SKM-1 treated with dmso at 0.1 percent for 144 hours (cell line): ENCODE measurements around the gene CAPN2.

Source experiments
- DNase-seq: peaks from one replicate; lab custom pipeline; 2025; ENCODE audit not compliant: unreplicated experiment; lab: John Stamatoyannopoulos, UW

The CAPN2 gene

DNA sequence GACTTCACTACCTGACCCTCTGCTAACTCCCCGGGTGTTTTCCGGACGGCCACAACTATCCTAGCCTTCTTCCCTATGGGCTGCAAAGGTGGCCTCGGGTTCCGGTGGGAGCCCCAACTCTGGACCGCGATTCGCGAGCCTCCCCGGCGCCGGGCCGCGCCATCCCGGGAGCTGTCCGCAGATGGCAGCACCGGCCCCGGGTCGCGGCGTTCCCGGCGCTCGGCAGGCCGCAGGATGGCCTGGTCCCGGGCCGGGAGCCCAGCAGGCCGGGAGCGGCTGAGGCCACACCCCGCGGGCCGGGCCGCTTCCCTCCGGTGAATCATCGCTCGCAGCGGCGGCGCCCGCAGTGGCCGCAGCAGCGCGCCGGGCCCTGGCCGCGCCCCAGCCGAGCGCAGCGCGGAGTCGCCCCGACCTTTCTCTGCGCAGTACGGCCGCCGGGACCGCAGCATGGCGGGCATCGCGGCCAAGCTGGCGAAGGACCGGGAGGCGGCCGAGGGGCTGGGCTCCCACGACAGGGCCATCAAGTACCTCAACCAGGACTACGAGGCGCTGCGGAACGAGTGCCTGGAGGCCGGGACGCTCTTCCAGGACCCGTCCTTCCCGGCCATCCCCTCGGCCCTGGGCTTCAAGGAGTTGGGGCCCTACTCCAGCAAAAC lies at the start of gene CAPN2:
Gene CAPN2 (plus strand): TSS at position 346 of the 656 bp plus-strand sequence. CDS start 102 bp downstream, at position 448.
- DNase-seq, result peak; percentile 70

DNA sequence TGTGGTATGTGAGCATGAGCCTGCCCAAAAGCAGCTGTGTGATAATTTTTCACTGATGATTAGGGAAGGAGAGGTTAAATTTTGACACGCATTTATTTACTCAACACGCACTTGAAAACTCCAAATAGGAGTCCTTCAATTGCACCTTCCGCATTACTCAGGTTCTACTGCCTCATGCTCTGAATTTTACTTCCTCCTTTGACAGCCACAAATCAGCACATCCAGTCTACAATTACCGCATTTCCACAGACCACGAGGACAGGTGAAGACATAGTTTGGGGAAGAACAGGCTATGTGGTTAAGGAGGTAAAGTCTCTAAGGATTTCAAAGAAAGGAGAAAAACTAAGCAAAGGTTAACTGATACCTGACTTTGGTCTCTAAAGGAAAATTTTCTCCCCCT lies 49.4 kb upstream of the CAPN2 start:
- peak; percentile 85 for DNase-seq

DNA sequence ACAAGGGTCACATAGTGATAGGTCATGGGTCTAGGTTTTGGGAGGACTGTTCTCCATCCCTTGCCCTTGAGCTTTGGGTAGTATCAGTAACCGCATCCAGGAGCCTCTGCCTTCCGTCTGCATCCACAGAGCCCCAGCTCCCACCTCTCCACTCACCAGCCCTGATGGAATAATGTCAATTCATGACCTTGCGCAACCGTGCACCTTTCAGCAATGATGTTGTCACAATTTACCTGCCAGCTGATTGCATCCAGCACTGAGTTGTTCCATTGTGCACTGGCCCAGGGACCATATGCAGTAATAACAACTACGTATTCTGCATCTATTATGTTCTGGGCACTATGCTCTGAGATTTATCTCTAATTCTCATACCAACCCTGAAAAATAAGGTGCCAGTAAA lies 48.2 kb upstream of the CAPN2 start:
- DNase-seq, result no peak

DNA sequence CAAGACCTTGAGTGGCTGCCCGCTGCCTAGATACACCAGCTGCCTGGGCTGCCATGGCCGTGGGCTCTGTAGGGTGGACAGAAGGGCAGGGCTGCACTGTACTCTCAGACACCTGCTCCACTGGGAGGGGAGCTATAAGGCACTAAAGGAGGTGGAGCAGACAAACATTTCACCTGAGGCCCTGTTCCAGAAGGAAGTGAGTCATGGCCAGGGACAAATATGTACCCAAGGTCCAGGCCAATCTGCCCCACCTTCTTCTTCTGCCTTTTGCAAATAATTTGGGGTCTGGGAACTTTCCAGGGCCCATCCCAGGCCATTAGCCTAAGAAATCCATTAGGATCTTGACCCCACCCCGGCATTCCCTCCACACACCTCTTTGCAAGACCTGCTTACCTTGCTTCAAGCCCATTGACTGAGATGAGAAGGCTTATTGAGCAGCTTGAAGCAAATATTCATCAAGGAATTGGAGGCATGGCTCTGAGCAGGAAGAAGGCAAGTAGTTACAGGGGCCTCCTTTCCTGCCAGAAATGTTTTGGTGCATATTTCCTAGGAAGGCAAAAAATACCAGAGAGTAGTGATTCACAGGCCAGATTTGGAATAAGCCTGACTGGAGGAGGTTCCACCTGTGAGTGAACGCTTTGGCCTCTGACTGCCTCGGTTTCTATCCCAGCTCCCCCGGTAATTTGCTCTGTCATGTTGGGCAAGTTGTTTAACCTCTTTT lies 46.6 kb upstream of the CAPN2 start, which contains the start of gene CAPN8:
Gene CAPN8 (minus strand): TSS at position 110 of the 721 bp plus-strand sequence. CDS start 55 bp downstream, at position 55.
- no peak for DNase-seq

DNA sequence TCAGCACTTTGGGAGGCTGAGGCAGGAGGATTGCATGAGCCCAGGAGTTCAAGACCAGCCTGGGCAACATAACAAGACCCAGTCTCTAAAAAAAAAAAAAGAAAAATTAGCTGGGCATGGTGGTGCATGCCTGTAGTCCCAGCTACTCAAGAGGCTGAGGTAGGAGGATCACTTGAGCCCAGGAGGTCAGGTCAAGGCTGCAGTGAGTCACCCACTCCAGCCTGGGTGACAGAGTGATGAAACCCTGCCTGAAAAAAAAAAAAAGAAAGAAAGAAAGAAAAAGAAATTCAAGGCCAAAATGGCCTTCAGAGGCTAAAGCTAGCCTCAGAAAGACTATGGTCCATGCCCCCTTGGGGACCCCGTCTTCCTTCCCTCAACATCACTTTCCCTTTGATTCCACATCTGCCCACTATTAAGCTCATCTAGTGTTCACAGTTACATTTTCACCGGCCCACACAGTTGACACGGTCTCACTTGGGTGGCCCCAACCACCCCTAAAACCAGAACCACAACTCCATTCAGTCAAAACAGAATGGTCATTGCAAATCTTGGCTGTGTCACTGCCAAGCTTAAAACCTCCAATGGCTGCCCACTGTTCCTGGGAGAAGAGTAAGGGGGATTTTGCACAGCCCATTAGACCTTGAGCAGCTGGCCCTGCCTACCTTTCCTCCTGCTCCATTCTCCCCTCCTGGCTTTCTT lies 44.7 kb upstream of the CAPN2 start:
- DNase-seq, result no peak

DNA sequence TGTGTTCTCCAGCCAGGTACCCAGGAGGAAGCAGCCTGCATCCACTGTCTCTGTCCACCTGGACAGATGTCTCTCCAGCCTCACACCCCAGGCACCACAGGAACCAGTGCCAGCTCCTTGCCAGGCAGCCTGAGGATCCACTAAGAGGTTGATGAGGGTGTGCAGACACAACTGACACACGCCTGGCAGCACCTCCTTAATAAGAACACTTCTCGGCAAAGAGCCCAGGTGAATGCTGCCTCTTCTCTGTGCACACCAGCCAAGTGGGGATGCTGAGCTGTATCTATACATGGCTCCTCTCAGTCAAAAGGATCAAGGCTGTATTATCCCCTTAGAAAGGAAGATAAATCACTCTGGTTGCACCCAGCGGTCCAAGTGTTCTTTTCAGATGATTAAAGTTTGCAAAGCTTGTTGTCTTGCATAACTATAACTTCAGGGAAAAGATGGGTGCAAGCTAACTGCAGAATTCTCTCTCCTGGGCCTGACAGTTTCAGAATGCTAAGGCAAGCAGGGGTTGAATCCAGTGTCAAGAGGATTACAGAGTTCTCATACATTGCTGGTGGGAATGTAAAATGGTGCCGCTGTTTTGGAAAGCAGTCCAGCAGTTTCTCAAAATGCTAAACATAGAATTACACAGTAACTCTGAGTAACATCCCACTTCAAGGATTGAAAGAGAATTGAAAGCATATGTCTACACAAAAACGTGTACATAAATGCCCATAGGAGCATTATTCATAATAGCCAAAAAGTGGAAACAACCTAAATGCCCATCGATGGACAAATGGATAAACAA lies 43.1 kb upstream of the CAPN2 start:
- DNase-seq, result no peak

DNA sequence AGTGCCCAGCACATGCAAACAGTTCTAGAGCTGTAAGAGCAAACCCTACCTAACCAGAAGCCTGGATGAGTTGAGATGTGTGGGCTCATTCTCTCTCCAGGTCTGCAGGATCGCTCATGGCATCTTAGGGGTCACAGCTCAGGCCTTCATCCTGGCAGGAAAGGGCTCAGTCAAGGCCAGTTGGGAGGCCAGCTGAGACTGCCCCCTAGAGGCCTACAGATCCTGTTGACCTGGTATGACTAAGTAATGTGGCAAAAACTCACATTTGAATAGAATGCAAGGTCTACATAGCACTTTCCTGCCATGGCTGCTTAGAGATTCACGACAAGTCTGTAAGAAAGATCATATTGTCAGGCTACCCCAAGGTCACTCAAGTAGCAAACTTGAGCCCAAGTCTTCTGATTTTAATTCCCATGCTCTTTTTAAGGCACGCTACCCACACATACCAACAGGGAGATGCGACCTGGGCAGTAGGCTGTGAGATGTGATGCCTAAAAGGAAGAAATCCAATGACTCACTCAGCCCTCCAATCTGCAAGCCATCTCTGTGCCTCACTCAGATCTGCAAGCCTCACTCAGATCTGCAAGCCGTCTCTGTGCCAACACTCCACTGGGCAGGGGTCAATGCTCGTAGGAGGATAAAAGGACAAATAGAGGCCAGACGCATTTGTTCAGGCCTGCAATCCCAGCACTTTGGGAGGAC lies 41.7 kb upstream of the CAPN2 start:
- DNase-seq, result peak; percentile 53

DNA sequence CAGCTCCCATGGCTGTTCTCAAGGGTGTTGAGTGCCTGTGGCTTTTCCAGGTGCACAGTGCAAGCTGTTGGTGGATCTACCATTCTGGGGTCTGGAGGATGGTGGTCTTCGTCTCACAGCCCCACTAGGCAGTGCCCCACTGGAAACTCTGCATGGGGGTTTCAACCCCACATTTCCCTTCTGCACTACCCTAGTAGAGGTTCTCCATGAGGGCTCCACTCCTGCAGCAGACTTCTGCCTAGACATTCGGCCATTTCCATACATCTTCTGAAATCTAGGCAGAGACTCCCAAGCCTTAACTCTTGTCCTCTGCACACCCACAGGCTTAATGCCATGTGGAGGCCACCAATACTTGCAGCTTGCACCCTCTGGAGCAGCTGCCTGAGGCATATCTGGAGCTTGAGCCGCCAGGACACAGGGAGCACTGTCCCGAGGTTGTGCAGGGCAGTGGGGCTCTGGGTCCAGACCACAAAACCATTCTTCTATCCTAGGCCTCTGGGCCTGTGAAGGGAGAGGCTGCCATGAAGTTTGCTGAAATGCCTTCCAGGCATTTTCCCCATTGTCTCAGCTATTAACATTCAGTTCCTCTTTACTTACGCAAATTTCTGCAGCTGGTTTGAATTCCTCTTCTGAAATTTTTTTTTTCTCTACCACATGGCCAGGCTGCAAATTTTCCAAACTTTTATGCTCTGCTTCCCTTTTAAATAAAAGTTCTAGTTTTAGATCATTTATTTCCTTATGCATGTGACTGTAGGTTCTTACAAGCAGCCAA lies 38.0 kb upstream of the CAPN2 start:
- no peak for DNase-seq

DNA sequence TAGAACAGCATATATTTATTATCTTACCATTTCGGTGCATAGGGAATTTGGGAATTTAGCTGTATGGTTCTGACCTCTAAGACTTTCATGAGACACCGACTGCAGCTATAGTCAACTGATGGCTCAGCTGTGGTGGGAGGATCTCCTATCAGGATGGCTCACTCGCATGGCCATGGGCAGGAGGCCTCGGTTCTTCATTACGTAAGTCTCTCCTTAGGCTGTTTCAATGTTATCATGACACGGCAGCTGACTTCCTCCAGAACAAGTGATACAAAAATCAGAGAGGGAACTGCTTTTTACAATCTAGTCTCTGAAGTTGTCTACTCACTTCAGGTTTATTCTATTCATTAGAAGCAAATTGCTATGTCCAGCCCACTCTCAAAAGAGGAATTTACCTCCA lies 33.5 kb upstream of the CAPN2 start:
- DNase-seq, result peak; percentile 79

DNA sequence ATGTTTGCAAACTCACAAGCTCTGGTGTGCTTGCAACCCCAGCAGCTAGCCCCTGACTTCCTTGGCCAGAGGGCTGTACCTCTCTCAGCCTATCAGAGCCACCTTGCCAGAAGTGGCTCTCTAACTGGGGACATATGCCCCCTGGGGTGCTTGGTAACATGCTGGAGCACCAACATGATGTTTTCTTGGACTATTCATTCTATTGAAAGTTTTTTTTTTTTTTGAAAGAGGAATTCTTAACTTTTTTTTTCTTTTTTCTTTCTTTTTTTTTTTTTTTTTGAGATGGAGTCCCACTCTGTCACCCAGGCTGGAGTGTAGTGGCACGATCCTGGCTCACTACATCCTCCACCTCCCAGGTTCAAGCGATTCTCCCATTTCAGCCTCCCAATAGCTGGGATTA lies 32.2 kb upstream of the CAPN2 start:
- DNase-seq, result no peak

DNA sequence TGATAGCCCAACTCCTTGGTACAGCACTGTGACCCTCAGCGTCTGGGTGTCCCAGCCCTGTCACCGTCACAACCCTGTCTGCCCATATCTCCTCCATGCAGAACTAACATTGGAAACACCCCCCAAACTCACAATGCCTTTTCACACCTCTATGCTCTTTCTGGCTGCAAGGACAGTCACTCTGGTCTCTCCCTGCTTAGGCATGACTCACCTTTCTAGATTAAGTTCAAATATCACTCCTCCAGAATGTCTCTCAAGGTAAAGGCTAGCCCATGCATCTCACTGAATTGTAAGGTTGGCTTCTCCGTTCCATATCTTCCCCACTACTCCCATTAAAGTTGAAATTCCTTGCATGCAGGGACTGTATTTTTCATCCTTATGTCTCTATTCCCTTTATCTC lies 29.8 kb upstream of the CAPN2 start:
- DNase-seq, result no peak

DNA sequence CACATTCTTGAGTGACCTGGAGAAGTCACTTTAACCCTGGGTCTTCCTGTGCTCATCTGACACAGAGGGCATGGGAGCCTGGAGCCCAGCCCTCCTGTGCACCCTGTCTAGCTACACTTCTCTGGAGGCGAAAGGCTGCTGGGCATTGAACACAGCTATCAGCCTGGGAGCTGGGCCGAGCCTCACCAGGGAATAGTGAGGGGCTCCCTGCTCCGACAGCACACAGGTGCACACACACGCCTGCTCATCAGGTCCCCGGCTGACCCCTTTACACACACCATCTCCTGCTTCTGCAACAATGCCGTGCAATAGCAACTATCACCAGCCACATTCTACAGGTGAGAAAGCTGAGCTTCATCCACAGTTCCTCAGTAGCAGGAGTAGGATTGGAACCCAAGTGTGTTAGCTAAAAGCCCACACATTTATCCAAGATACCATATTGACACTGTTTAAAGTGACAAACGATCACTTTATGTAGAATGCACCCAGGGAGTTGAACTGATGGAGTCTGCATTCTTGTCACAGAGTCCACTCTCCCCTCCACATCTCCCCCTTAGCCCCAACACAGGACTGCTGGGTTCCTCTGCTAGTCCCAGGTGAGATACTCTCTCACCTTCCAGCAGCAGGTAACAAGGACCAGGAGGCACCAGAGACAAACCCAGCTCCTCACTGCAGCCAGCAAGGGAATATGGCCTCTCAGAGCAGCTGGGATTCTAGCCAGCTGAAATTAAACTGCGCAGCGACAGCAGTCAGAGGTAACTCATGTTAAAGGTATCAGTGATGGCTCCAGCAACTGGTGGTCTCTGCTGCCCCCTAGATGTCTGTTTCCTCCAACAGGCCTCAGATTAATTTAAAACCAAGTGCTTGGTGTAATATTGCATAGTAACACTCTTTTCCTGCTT lies 28.5 kb upstream of the CAPN2 start:
- DNase-seq, result no peak

DNA sequence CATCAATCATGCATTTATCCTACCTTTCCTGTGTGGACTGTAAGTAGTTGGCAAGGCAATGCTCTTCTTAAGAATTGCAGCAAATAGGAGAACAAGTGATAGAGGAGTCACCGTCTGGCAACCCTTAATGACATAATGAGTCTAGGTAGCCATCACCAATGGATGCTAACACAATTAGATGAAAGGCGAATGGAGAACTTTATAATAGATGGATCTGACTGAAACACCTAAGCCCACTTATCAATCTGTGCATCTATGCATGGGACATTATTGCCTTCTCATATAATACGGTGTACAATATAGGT lies 27.9 kb upstream of the CAPN2 start:
- DNase-seq, result no peak

DNA sequence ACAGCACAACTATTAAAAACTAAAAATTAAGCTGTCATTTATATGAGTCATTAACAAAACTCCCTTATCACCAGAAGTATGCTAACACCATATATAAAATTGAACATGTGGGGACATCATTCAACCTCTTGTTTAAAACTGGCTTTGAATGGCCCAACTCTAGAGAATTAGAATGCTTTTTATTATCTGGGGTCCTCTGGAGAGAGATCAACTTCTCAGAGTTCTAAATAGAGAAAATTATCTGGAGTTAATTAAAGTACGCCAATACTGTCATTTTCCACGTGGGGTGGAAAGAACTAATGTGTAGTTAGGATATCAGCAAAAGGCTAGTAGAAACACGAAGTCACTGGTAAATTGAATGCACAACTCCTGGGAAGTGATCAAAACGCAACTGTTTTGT lies 21.2 kb upstream of the CAPN2 start:
- DNase-seq, result no peak

DNA sequence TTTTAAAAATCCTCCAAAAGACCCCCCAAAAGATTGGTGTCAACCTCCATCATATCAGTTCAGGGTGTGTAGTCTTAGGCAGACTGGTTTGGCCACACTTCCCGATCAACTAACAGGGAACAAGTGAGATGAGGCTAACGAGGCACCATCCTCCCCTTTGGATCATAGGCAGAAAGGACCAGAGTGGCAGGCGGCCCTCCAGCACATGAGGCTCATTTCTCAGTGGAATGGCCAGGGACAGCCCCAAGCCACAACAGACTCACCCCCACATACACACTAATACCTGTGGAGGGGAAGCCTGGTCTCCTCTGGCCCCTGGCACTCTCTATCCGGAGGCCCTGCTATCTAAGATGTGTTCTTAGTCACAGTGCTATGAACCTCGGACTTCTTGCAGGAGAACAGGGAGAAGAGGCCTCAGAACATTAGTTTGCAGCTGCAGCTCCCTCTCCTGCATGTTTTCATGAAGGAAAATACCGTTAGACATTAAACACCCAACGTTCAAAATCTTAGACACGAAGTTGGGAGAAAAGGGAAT lies 17.3 kb upstream of the CAPN2 start:
- no peak for DNase-seq

DNA sequence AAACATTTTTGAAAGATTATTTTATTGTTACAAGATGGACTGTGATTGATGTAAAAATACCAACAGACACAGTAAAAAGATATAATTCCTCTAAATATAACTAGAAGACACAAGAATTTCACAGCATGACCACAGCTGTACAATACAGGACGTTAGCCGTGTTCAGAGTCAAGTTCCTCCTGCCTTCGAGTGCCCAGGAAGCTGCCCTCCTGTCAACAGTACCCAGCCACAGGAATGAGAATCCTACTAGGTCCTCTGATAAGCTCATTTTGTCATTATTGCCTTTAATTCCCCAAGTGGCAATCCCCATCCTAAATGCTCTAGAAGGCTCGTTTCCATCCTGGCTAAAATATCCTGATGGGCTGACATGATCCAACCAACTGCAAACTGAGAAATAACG lies 16.4 kb upstream of the CAPN2 start:
- no peak for DNase-seq

DNA sequence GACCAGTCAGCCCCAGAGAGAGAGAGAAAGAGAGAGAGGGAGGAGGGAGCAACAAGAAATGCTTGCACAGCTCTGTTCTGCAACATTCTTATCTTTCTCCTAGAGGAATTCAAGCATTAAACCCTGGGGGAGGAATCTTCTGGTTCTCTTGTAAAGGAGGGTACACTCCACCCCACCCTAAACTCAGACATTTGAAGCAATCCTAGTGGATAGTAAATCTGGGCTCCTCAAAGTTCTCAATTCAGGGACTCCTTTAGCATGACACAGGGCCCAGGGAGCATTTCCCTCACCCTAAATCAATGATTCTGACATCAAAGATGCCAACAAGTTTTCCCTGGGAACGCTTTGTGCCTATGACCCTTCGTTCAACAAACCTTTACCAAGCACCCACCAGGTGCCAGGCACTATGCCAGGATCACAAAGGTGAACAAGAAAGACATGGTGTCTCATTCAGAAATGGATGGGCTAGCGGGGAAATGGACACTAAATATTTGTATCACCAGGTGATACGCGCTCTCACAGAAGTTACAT lies 11.9 kb upstream of the CAPN2 start:
- DNase-seq, result no peak

DNA sequence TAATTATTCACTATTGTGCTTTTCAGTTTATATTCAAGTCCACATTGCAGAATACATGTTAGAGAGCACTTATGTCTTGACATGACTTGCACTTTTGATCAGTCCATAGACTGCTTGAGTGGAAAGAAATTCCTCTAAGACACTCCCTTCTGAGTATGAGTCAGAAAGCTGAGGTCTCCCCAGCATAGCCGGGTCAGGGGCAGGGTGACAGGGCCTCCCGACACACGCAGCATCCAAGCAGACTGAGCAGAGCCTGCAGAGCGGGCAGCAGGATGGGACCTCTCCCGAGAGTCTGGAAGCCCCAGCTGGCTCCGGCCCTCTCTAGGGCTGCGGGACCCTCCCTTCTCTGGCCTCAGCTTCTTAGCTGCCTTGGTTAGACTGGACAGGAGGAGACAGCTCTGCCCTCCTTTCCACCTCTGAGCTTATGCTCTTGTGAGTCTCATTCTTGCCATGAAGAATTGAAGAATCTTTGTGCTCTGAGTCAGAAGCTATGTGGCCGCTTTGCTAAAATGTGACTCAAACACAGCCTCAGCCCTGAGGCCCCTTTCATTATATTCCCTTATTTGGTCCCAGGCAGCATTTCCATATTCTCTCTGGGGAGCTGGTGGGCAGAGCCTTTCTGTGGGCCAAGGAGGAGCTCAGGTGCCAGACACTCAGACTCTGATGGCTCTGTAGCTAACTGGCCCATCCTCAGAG lies 11.2 kb upstream of the CAPN2 start:
- DNase-seq, result no peak
